Activated CD4-positive, CD25-positive, alpha-beta regulatory T cell treated with anti-CD3 and anti-CD28 coated beads, Interleukin-2, amount 50 U/mL, for 72 hours (primary cell): ENCODE measurements around the gene CCDC154.

Experiments used
- DNase-seq: peaks from one replicate; pipeline ENCODE4 v3.0.0; 2021

The CCDC154 gene

DNA sequence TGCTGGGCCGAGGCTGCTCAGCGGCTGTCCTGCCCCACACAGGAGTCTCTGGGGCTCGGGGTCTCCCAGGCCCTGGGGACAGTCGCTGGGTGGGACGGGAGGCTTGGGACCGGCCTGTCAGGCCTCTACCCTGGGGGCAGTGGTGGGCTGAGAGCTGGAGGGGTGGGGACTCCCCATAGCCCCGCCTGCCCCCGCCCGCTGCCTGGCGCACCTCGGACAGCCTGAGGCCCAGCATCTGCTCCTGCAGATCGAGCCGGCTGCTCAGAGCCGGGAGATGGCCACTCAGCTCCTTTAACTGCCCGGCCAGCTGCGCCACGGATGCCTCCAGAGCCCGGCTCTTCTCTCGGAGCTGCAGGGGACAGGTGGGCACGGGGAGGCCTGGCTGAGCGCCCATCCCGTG lies 6.8 kb downstream of the CCDC154 start:
- no peak for DNase-seq

DNA sequence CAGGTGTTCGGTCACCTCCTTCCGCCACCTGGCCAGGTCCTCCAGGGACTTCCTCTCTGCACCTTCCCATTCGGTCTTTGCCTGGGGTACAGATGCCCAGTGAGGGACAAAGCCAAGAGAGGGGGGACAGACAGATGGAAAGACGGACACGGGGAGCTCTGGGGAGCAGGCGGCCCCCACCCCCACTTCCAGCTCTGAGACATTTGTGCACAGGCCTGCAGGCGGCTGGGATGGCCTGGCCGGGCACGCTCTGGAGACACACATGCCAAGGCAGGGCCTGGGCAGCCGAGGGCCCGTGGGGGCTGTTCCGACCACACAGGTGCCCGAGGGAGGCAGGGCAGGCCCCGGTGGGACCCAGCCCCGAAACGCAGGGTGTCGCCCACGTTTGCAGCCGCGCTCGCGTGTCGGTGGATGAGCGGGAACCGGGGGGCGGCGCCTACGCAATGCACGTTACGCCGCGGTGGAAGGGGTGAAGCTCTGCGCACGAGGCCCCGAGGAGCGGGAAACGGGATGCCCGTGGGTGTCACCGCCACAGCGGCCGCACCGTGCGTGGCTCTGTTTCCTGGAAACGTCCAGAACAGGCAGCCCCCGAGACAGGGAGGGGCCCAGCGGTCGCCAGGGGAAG lies 7.5 kb downstream of the CCDC154 start:
- no peak for DNase-seq

DNA sequence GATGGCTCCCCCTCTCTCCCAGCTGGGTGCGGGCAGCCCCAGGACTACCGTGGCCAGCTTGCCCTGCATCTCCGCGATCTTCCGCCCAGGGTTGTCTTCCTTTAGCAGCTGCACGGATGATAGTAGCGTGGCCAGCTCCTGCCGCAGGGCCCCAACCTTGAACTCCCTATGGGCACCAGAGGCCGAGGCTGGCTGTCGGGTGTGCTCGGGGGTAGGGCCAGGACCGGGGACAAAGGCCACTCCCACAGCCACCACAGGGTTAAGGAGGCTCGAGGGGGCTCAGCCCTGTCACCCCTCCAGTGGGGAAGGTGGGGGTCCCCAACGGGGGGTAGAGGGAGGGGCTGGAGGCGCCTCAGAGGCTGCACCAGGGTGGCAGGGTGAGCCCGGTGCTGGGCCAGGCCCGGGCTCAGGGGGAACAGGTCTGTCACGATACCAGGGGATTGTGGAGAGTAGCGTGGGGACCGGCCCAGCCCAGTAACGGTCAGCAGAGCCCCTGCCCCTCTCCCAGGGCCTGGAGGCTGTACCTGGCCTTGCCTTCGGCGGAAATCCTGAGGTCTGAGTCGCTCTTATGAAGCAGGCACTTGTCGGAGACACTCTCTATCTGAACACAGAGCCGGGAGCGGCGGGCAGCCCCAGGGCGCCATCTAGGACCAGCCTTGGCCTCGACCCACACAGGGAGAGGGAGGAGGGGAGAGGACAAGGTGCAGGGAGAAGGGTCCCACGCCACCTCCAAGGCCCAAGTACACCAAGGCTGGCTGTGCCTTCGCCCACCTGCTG lies 8.2 kb downstream of the CCDC154 start:
- DNase-seq: no peak

DNA sequence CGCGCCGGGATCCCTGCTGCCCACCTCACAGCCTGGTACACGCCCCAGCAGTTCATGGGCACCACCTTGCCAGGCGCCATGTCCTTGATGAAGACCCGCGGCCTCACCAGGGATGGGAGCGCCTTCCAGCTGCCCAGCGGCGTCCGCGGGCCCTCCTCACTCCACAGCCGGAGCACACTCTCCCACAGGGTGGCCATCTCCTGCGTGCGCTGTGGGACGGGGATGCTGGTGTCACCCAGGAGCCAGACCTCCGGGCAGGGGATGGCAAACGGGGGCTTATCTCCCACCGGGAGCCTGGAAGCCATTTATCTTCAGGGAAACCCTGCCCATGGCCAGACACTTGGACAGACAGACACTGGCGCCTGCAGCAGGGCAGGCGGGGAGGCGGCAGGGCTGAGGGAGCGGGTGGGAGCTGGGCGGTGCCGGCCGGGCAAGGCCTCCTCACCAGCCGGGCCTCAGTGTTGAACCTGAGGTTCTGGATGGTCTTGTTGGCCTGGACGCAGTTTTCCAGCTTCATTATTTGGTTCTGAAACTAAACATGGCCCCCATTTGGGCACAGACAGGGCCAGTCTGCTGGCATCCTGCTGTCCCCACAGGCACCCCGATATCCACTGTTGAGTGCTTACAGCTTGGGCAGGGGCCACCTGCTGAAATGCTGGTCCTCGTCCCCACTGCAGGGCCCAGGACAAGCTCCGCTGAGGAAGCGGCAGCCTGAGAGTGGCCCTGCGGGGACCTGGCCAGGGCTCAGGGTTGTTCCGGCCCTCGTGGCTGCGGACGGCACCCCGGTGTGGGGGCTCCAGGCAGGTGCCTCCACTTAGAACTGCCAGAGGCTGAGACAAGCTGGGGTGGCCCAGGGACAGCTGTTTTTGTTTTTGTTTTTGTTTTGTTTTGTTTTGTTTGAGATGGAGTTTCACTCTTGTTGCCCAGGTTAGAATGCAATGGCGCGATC lies 9.4 kb downstream of the CCDC154 start:
- no peak for DNase-seq

DNA sequence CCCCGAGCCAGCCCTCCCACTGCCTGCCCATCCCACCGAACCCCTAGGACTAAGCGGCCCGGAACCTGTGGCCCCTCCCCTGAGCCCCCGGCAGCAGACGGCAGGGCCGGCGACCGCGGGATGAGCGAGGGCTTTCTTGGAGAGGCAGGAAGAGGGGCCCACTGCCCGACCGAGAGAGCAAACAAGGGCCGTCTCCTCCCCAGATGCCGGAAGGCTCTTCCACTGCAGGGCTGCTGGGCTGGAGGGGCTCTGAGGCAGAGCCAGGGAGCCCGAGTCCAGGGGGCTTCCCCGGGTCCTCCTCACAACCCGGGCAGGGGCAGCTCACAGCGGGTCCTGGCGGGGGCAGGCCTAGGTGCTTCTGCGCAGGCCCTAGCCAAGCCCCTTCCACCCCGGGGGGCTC lies 10.6 kb downstream of the CCDC154 start:
- no peak for DNase-seq

DNA sequence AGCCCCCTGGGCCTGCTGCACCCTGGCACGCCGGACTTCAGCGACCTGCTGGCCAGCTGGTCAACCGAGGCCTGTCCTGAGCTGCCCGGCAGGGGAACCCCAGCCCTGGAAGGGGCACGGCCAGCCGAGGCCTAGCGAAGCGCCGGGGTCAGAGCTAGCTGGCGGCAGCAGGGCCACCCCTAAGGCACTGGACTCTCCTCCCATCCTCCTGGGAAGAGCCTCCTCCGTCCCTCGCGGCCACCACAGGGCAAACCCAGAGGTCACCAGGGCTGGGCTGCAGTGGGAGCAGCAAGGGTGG lies 11.1 kb downstream of the CCDC154 start:
- DNase-seq: no peak

DNA sequence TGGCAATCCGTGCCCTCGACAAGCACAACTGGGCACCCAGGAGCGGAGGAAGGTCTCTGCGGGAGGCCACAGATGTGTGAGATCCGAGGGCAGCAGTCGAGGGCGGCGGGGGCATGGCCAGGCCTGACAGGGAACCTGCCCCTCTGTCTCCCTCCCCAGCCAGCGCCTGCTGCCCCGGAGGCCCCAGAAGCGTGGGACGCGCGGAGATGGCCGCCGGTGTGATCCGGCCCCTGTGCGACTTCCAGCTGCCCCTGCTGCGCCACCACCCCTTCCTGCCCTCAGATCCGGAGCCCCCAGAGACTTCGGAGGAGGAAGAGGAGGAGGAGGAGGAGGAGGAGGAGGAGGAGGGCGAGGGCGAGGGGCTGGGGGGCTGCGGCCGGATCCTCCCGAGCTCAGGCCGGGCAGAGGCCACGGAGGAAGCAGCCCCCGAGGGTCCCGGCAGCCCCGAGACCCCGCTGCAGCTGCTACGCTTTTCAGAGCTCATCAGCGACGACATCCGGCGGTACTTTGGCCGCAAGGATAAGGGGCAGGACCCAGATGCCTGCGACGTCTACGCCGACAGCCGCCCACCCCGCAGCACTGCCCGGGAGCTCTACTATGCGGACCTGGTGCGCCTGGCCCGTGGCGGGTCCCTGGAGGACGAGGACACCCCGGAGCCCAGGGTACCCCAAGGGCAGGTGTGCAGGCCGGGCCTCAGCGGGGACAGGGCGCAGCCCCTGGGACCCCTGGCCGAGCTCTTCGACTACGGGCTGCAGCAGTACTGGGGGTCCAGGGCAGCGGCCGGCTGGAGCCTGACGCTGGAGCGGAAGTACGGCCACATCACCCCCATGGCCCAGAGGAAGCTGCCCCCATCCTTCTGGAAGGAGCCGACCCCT lies 11.7 kb downstream of the CCDC154 start:
- DNase-seq: no peak

DNA sequence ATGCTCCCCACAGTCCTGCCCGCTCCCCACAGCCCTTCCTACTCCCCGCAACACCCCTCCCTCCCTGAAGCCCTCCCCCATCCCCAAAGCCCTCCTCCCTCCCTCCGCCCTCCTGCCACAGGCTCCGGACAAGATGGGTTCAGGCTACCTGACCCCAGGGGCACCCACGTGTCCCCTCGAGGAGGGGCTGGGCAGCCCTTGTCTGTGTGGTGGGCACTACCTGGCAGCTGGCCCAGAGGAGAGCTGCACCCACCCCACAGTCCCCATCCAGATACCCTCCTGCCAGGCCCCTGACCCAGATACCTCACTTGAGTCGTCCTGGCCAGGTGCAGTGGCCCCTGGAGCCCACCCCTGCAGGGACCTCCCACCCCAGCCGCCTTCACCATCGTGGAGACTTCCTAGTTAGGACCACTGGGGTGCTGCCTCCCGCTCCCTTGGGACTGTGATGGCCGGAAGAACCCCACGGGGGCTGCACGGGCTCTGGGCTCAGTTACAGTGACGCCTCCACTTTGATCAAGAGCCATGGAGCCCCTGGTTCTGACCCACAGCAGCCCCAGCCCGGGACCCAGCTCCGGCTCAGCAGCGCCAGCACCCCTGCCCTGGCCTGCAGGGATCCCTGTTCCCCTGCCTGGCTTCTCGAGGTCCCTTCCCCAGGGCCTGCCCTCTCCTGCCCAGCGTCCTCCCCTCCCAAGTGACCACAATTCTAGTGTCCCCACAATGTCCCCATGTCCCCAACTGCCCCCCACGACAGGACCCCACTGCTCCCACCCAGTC lies 12.7 kb downstream of the CCDC154 start:
- no peak for DNase-seq

DNA sequence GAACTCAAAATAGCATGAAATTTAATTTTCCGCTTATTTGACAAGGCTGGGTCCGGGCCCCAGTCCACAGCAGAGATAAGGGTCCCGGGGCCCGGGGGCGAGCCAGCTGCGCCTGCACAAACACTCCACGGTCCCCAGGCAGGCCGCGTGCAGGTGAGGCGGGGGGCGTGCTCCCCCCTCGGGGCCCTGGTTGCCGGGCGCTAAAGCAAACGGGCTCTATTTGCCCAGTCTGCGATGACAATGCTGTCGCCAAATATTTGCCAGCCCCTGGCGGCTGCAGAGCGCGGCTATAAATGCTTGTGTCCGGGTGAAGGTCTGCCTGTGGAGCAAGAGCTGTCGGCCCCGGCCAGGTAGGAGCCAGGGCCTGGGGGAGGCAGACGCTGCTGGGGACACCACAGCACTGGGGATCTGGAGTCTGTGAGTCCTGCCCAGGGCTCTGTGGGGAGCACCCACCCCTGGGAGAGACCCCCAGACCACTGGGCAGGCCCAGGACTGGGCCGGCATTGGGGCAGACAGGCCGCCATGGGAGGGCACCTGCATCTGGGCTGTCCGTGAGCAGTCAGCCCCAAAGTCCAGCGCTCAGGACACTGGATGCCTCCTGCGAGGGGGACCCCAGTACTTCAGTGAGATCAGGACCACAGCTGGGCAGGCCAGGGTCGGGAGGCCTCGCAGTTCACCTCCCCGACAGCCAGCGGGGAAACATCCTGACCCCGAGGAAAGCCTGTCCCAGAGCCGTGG lies 13.4 kb downstream of the CCDC154 start, which contains the start of gene PERCC1:
Gene PERCC1 (plus strand): TSS at position 320 of the 738 bp plus-strand sequence. CDS start 1,516 bp downstream, outside the sequence.
- DNase-seq: no peak

DNA sequence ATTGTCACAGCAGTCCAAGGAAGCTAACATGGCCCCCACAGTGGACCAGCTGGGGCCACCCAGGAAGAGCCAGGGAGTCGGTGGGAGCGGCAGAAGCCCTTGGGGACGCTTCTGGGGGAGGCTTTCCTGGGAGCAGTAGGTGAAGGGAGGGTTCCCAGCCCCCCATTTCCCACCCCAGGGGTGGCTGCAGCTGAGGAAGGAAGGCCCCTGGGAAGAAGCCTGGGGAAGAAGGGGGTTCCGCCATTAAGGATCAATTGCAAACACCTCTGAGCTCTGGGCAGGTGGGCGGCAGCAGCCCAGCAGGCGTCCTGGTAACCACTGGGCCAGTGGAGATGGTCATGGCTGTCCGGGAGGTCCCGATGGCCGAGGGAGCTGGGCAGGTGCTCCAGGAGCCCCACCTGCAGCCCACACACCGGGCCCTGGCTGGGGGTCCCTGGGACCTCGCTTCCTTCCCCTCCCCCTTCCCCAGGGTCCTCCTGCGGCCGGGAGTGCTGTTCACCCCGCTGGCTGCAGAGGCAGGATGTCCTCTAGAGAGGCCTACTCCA lies 14.1 kb downstream of the CCDC154 start:
- no peak for DNase-seq

DNA sequence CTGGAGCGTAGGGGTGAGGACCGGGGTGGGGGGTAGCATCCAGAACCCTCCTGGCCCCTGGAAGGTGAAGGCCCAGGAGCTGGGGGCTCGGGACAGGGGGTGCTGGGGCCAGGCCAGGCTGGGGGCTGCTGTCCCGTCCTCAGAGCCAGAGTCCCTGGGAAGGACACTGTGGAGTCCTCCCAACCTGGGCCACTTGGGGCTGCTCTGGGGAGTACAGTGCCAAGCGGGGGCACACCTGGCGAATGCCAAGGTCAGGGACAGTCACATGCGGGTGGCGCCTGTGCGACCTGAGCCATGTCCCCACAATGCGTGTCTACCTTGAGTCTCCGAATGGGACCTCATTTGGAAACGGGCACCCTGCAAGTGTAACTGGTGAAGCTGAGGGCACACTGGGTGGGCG lies 14.7 kb downstream of the CCDC154 start:
- no peak for DNase-seq

DNA sequence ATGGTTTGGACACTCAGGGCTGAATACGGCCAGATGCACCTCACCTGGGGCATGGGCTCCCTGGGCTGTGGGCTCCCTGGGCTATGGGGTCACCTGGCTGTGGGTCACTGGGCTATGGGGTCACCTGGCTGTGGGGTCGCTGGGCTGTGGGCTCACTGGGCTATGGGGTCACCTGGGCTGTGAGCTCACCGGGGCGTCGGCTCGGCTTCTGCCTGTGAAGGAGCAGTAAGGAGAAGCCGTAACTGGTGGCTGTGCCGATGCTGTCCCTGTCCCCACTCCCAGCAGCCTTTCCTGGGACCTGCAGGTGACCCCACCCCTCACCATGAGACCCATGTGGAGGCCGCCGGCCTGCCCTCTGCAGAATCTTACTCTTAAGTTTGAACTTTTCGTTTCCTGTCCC lies 15.3 kb downstream of the CCDC154 start:
- no peak for DNase-seq

DNA sequence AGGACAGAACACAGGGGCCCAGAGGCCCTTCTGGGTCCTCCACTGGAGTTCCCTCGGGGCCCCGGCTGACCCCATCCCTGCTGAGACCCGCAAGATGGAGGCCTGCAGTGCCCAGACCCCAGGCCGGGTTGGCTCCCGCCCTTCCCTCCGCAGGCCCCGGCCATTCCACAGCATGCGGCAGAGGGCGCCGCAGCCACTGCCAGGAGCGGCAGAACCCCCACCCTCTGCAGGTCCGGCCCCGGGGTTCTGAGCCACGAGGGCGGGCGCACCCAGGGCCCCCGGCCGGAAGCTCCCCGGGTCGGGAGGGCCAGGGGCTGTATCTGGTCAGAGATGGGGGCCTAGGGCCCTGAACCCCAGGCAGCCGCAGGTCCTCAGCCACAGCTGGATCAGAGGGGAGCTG lies 15.8 kb downstream of the CCDC154 start:
- no peak for DNase-seq

DNA sequence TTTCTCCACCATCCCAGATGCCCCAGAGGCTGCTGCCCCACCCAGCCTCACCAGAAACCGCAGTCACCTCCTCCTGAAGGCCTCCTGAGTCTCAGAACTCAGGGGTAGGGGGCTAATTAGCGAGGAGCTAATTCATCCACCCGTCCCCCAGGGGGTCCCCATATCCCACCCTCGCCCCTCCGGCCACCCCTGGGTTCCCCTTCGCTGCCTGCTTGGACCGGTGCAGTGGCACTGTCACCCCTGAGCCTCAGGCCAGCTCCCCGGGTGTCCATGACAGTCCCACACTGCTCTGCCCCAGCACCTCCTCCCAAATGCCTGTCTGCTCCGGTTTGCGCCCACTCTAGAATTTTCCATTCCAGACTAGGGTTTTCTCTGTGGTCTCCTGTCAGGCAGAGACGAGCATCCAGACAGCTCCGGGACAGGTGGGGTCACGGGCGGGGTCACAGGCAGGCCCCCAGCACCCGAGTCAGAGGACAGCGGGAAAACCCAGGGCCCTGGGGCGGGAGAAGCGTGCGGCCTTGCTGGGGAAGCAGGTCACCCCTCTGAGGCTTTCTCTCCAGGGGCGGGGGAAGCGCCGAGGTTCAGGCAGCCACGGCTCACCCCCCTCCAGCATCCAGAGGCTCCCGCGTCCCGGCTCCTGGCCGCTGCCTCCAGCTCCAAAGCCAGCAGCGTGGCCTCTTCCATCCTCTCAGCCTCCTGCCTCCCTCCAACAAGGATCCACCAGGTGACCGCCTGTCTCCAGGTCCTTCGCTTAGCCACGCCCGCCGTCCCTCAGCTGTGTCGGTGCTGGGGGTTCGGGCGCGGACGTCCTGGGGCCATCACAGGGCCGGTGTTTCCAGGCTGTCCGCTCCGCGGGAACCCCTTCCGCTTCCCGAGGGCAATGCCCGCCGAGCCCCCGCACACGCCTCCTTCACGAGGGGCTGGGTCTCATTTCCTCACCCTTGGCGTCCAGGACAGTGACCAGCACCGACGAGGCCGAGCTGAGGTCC lies 16.6 kb downstream of the CCDC154 start:
- no peak for DNase-seq

DNA sequence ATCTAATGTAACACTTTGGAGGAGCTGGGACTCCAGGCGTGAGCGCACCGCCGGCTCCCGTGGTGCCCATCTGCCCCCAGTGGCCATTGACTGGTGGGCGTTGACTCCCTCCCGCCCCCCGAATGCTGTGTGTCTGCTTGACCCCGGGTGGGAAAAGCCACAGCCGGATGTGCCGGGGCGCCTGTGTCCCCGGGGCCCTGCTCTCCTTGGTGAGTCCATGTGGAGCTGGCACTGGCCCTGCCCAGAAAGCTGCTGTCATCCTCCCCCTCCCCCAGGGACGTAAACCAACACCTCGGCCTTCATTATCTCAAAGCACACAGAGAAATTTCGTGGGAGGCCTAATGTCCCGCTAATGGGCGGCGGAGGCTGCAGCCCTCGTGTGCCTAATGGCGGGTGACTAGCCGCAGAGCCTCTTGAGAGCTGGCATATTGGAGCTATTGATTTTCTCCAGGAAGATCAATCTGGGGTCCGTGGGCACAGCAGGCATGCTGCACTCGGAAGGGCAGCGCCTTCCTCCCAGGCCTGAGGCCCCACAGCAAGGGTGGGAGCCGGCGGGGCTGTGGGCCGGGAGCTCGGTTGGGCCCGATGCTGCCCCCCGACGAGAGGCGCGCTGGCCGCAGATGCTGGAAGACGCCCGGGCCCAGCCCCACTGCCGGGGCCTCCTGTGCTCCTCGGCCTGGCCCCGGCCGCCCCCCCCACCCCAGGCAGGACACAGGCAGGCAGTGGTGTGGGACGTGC lies 17.5 kb downstream of the CCDC154 start:
- no peak for DNase-seq

DNA sequence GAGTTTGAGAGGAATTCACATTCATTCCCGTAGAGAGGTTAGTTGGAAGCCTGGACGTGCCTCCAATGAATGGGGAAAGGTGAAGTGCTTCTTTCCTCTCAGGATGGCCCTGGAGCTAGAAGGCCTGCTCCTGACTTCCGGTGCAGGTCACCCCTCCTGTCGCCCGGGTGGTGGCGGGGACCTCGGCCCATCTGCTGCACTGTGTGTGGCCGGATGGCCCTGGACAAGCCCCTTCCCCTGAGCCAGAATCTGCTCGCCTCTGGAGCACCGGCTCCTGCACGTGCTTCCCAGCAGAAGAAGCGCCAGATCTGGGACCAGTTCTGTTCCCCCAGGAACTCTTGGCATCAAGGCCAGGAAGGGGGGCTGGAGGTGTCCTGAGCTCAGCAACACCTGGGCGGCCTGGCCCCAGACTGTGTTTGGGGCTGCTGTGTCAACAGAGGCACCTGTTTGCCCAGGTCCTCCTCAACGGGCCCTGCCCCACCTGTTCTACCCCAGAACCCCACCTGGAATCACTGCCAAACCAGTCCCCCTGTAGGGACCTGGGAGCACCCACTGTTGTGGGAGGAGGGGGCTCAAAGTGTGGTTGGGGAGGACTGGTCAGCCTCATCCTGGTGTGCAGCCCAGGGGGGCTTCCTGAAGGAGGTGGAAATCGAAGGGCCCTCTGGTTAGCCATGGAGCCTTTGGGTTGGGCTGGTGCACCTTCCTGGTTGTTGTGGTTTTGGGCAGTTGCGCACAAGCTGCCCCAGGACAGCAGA lies 18.6 kb downstream of the CCDC154 start:
- DNase-seq: no peak

DNA sequence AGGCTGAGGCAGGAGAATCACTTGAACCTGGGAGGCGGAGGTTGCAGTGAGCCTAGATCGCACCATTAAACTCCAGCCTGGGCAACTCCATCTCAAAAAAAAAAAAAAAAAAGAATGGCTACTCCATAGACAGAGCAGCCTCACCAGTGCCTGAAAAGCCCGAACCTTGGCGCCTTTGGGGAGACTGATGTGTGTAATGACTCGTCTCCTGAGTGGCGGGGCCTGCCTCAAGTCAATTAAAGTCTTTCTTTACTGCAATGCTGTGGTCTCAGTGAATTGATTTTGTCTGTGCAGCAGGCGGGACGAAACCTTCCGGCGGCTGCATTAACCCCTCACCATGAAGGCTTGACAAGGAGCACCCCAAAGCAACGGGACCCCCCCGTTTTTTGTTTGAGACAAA lies 20.3 kb downstream of the CCDC154 start:
- DNase-seq: no peak

DNA sequence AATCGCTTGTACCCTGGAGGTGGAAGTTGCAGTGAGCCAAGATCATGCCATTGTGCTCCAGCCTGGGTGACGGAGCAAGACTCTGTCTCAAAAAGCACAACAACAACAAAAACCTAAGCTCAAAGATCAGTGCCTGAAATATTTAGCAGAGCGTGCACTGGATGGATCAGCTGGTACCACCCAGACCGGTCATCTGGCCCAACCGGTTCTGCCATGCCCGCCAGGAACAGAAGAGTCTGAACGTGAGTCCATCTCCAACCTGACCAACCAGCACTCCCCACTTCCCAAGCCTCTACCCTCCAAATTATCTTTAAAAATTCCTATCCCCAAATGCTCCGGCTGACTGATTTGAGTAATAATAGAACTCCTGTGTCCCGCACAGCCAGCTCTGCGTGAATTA lies 22.3 kb downstream of the CCDC154 start:
- DNase-seq: no peak
